ENCODE results near the gene FTO.

The FTO gene

DNA sequence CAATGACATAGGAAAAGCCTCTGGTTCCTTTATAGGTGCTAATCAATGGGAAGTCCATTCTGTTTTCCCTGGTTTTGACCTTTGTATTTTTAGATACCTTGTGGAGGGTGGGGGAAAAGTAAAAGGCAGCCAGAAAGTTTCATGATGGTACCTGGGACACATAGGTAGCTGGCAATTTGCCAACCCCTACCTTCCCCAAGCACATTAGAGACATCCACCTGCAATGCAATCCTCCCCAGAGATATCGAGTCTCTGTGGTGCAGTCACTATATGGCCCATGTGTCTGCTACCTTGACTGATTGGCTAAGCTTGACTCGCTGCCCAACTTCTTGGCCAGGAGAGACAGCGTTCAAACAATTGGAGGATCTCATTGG is 496.2 kb downstream of the FTO start:
- Mint-ChIP-seq H3K4me1 (no peaks in the 10 kb centered on the region), H3K9me3 (no peaks in the 10 kb centered on the region), H3K4me3 (no peak overlapping the region), H3K27me3 (peaks cover 1% of the 10 kb centered on the region), H3K27ac (no peak overlapping the region), H3K36me3 (no peaks in the 10 kb centered on the region)

- no peak overlapping the region for H3K27ac Mint-ChIP-seq
- H3K4me3 Mint-ChIP-seq = no peak overlapping the region
- H3K36me3 Mint-ChIP-seq = no peaks in the 10 kb centered on the region
- no peaks in the 10 kb centered on the region for H3K4me1 Mint-ChIP-seq
- H3K9me3 Mint-ChIP-seq = no peaks in the 10 kb centered on the region
- H3K27me3 Mint-ChIP-seq = no peaks in the 10 kb centered on the region
Observed at GRCh38 chr16:54200720-54201119, 496.8 kb downstream of the FTO start.

DNA sequence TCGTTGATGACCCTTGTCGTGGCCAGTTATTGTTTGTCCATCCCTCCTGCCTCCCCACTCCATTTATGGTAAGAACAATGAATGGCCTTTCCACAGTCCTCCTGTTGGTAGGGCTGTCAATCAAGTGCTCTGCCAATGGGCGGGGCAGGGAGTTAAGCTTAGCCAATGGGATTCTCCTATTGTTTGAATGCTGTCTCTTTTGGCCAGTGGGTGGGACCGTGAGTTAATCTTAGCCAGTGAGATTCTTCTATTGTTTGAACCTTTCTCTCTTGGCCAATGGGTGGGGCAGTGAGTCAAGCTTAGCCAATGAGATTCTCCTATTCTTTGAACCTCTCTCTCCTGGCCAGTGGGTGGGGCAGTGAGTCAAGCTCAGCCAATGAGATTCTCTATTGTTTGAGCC is 497.2 kb downstream of the FTO start:
- Mint-ChIP-seq H3K27me3 (no peaks in the 10 kb centered on the region), H3K9me3 (no peaks in the 10 kb centered on the region), H3K4me3 (no peak overlapping the region), H3K36me3 (no peaks in the 10 kb centered on the region), H3K27ac (no peak overlapping the region), H3K4me1 (no peaks in the 10 kb centered on the region)

All from activated naive CD4-positive, alpha-beta T cell treated with anti-CD3 and anti-CD28 coated beads, Interleukin-2, amount 50 U/mL, for 24 hours (primary cell).